ENCODE results near the gene SNX20.

DNA sequence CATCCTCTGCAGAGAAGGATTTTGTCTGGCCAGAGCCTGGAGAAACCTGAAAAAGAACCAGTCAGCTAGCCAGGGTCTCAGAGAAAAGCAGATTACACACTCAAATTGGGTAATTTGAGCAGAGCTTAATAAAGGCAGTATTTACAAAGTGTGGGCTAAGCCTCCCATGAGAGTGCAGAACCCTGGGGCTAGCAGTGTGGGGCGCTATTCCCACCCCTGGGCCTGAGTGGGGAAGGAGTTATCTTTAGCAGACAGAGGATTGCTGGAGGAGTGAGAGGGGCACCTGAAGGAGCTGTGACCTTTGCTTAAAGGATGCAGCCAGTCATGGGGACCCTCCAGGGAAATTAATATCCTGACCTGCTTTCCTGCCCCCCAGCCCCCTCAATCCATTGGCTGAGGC lies 46.2 kb downstream of the SNX20 start:
- no peak for TF ChIP-seq POLR2AphosphoS5 (IDR thresholded peaks at IDR 0.05; ENCODE audit: low read length)
- TF ChIP-seq CEBPB (IDR thresholded peaks at IDR 0.05; ENCODE audit: borderline replicate concordance in 1 of 2, low read depth in 2 of 2, low read length in 2 of 2): no peak
- no peak for TF ChIP-seq ZNF274 (IDR thresholded peaks at IDR 0.05; ENCODE audit: insufficient read depth, insufficient read length)
- TF ChIP-seq CHD2 (IDR thresholded peaks at IDR 0.05; ENCODE audit: borderline replicate concordance, low read depth, low read length): no peak
- TF ChIP-seq EZH2 (IDR thresholded peaks at IDR 0.05; ENCODE audit: borderline replicate concordance, control insufficient read depth, low read depth, low read length): no peak
- no peak for TF ChIP-seq CBFB (IDR thresholded peaks at IDR 0.05; ENCODE audit: low read depth)
- TF ChIP-seq, protein P1, sequence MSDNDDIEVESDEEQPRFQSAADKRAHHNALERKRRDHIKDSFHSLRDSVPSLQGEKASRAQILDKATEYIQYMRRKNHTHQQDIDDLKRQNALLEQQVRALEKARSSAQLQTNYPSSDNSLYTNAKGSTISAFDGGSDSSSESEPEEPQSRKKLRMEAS (IDR thresholded peaks at IDR 0.05; ENCODE audit: low read depth, low read length): no peak
- TF ChIP-seq FOXM1 (IDR thresholded peaks at IDR 0.05; ENCODE audit: low read depth, low read length): no peak
- no peak for TF ChIP-seq CREB1 (IDR thresholded peaks at IDR 0.05; ENCODE audit: low read depth)

Measured in GM12878 (cell line).